K562 (cell line): ENCODE results near the gene ZNF438. TPM values are rescaled to one million over a fixed set of nuclear protein-coding genes. Genes with fewer than 3 reads are reported as not detected.

ENCODE experiments used
- ATAC-seq: fragments of 200-7000 bp; cut with Tn5 transposase; 3 replicates; pipeline ENCODE4 v1.9.1; 2020; ENCODE audit warnings: moderate library complexity
- BruUV-seq: library from RNA; stranded (reverse); fragments of 400-500 nt; replicated peaks from 2 replicates; lab custom pipeline; 2021; lab: Mats Ljungman, UMichigan
- CTCF ChIA-PET: fragments of 300-600 bp; formaldehyde crosslinking; extraction: SDS; loops from one replicate; lab custom pipeline; 2021; ENCODE audit warnings: low intra/inter-chr PET ratio; lab: Yijun Ruan, JAX
- POLR2A ChIA-PET: fragments of 300-600, 350-650 bp; sonication (Branson Sonifier 250); formaldehyde crosslinking; extraction: SDS; loops from one replicate; lab custom pipeline; 2021; ENCODE audit warnings: antibody characterized with exemption, inconsistent platforms; lab: Yijun Ruan, JAX
- DNase-seq, 4 experiments: peaks; one replicate each; pipeline versions ENCODE4 v3.0.0 to v3.0.0-alpha.2; 2011 to 2018; ENCODE audit warnings: low spot score in 3 of 4, mixed read lengths in 3 of 4; ENCODE audit errors: extremely low read depth in 1 of 4
- FAIRE-seq: peaks from 2 replicates; lab custom pipeline; 2011; peaks lifted over from hg19 to GRCh38; lab: Jason Lieb, UNC
- H2AFZ ChIP-seq: 2 replicates; pipeline ENCODE4 v1.6.0; 2011; ENCODE audit warnings: low read depth, low read length, control low read depth, inconsistent platforms
- H3K27ac ChIP-seq: fragments of 200-600 bp; 3 replicates; pipeline ENCODE4 v1.8.0; 2011; ENCODE audit warnings: low read depth, mild to moderate bottlenecking, control low read depth, inconsistent platforms, low read length, moderate library complexity, mixed read lengths; ENCODE audit errors: extremely low read depth
- H3K27me3 ChIP-seq, 2 experiments: fragments of 300-600 bp in 1 of 2; 2 replicates in 1 of 2; 3 replicates in 1 of 2; pipeline versions ENCODE4 v1.6.0 to v1.8.0; 2011; ENCODE audit warnings: inconsistent platforms in 2 of 2, low read length in 2 of 2, mild to moderate bottlenecking in 1 of 2, mixed read lengths in 1 of 2, moderate library complexity in 1 of 2; ENCODE audit not compliant: control insufficient read depth in 2 of 2, insufficient read depth in 2 of 2
- H3K36me3 ChIP-seq: fragments of 300-600 bp; 3 replicates; pipeline ENCODE4 v1.8.0; 2011; ENCODE audit warnings: mild to moderate bottlenecking, low read length, inconsistent platforms; ENCODE audit not compliant: control insufficient read depth, insufficient read depth
- H3K4me1 ChIP-seq, 2 experiments: fragments of 200-600 bp in 1 of 2; replicated peaks in 1 of 2; 2 replicates in 1 of 2; 3 replicates in 1 of 2; pipeline versions ENCODE4 v1.5.1 to v1.8.0; 2011; ENCODE audit warnings: inconsistent platforms in 2 of 2, low read length in 2 of 2, mild to moderate bottlenecking in 1 of 2, mixed read lengths in 1 of 2, moderate library complexity in 1 of 2; ENCODE audit not compliant: control insufficient read depth in 2 of 2, insufficient read depth in 2 of 2
- H3K4me2 ChIP-seq: 2 replicates; pipeline ENCODE4 v1.6.1; 2011; ENCODE audit warnings: low read length, control low read depth, inconsistent platforms, mixed read lengths; ENCODE audit not compliant: insufficient read depth
- H3K4me3 ChIP-seq: fragments of 200-600 bp; sonication (generic), shearing (Covaris generic); 2 replicates; pipeline ENCODE4 v1.5.1; 2016; ENCODE audit warnings: control low read depth, inconsistent platforms
- H3K79me2 ChIP-seq: fragments of 200-600 bp; 3 replicates; pipeline ENCODE4 v1.8.0; 2011; ENCODE audit warnings: low read length, inconsistent platforms; ENCODE audit not compliant: control insufficient read depth, insufficient read depth
- H3K9ac ChIP-seq, 2 experiments: 2 replicates each; pipeline versions ENCODE4 v1.6.0 to v1.6.1; 2011; ENCODE audit warnings: low read depth in 2 of 2, low read length in 2 of 2, control low read depth in 1 of 2, inconsistent platforms in 1 of 2, mild to moderate bottlenecking in 1 of 2, mixed read lengths in 1 of 2; ENCODE audit not compliant: insufficient read depth in 1 of 2
- H3K9me1 ChIP-seq: one replicate; pipeline ENCODE4 v1.6.0; 2011; ENCODE audit warnings: inconsistent platforms, mild to moderate bottlenecking, low read length, moderate library complexity; ENCODE audit not compliant: control insufficient read depth, insufficient read depth
- H3K9me3 ChIP-seq: replicated peaks from 2 replicates; pipeline ENCODE4 v1.5.1; 2011; ENCODE audit warnings: low read depth, low read length, inconsistent platforms; ENCODE audit not compliant: control insufficient read depth, insufficient read depth
- H4K20me1 ChIP-seq: replicated peaks from 2 replicates; pipeline ENCODE4 v1.6.1; 2011; ENCODE audit warnings: low read length, inconsistent platforms, mixed read lengths; ENCODE audit not compliant: control insufficient read depth, insufficient read depth
- AFF1 ChIP-seq, 2 experiments: fragments of 450-650 bp; IDR thresholded peaks; 2 replicates each; pipeline ENCODE4 v1.6.1; 2018; ENCODE audit warnings: mild to moderate bottlenecking in 2 of 2, low read depth in 1 of 2; ENCODE audit not compliant: partially characterized antibody in 2 of 2
- ATF4 ChIP-seq: fragments of 450-650 bp; formaldehyde crosslinking; IDR thresholded peaks from 2 replicates; pipeline ENCODE4 v1.4.0; 2022; ENCODE audit warnings: mild to moderate bottlenecking, moderate library complexity
- BHLHE40 ChIP-seq: IDR thresholded peaks from 2 replicates; pipeline ENCODE4 v1.6.1; 2011; ENCODE audit warnings: low read length, improper control_type of control experiment
- BRCA1 ChIP-seq, 2 experiments: fragments of 450-650 bp in 1 of 2; sonication (generic) in 1 of 2; formaldehyde crosslinking in 1 of 2; IDR thresholded peaks; 2 replicates each; pipeline versions ENCODE4 v1.5.0 to v1.6.1; 2017 to 2020; ENCODE audit warnings: mild to moderate bottlenecking in 1 of 2, missing genetic modification reagents in 1 of 2
- GABPB1 ChIP-seq: sonication (generic); formaldehyde crosslinking; IDR thresholded peaks from 2 replicates; pipeline ENCODE4 v1.8.0; 2022; ENCODE audit warnings: mild to moderate bottlenecking, missing genetic modification reagents
- HLTF ChIP-seq: fragments of 450-650 bp; IDR thresholded peaks from 2 replicates; pipeline ENCODE4 v1.6.1; 2016
- L3MBTL2 ChIP-seq: fragments of 450-650 bp; IDR thresholded peaks from 2 replicates; pipeline ENCODE4 v1.6.1; 2016; ENCODE audit warnings: mild to moderate bottlenecking, moderate library complexity
- NFRKB ChIP-seq: fragments of 450-650 bp; IDR thresholded peaks from 2 replicates; pipeline ENCODE4 v1.6.1; 2016; ENCODE audit warnings: low read depth
- RBM25 ChIP-seq: fragments of 200-400 bp; formaldehyde crosslinking; IDR thresholded peaks from 2 replicates; pipeline ENCODE4 v1.6.1; 2018; ENCODE audit warnings: low read length, low read depth, moderate library complexity; ENCODE audit not compliant: severe bottlenecking
- RBM34 ChIP-seq: fragments of 200-400 bp; formaldehyde crosslinking; IDR thresholded peaks from 2 replicates; pipeline ENCODE4 v1.6.1; 2018; ENCODE audit warnings: low read length, borderline replicate concordance; ENCODE audit not compliant: insufficient read depth
- RBM39 ChIP-seq: fragments of 200-400 bp; formaldehyde crosslinking; optimal IDR thresholded peaks from 2 replicates; pipeline ENCODE3; 2018; ENCODE audit warnings: low read depth, low read length
- SP2 ChIP-seq: IDR thresholded peaks from 2 replicates; pipeline ENCODE4 v1.6.1; 2011; ENCODE audit warnings: mild to moderate bottlenecking, low read depth, low read length, moderate library complexity; ENCODE audit not compliant: poor library complexity, severe bottlenecking; ENCODE audit errors: extremely low read depth
- TAF1 ChIP-seq: IDR thresholded peaks from 2 replicates; pipeline ENCODE4 v1.6.1; 2011; ENCODE audit warnings: mild to moderate bottlenecking, low read length, moderate library complexity; ENCODE audit not compliant: insufficient read depth, control insufficient read depth, severe bottlenecking; ENCODE audit errors: extremely low read depth
- ZNF174 ChIP-seq: fragments of 250-450 bp; sonication (Bioruptor Pico); IDR thresholded peaks from 2 replicates; pipeline ENCODE4 v1.4.0; 2020; ENCODE audit warnings: mild to moderate bottlenecking
- ZNF639 ChIP-seq, 2 experiments: fragments of 200-800 bp in 1 of 2; sonication (Bioruptor generic) in 1 of 2; sonication (generic) in 1 of 2; formaldehyde crosslinking in 1 of 2; IDR thresholded peaks in 1 of 2; conservative IDR thresholded peaks in 1 of 2; 2 replicates each; pipeline versions ENCODE4 v1.5.0 to v1.6.1; 2016 to 2020; ENCODE audit warnings: missing compliant biosample characterization in 1 of 2, missing genetic modification characterization in 1 of 2, missing genetic modification reagents in 1 of 2
- ZNF699 ChIP-seq: fragments of 250-450 bp; sonication (Bioruptor Pico); IDR thresholded peaks from 2 replicates; pipeline ENCODE4 v1.8.0; 2021; ENCODE audit warnings: mild to moderate bottlenecking, moderate library complexity; ENCODE audit not compliant: insufficient replicate concordance
- ZNF780A ChIP-seq: fragments of 250-450 bp; sonication (Bioruptor Pico); IDR thresholded peaks from 2 replicates; pipeline ENCODE4 v1.5.0; 2021; ENCODE audit warnings: mild to moderate bottlenecking
- WGBS: fragments of 100-300 bp; shearing (Covaris generic); methylation state at CpG from one replicate; pipeline ENCODE4 v1.1.6; 2016; ENCODE audit warnings: low coverage, mixed read lengths; ENCODE audit not compliant: insufficient coverage; ENCODE audit errors: missing lambda C conversion rate; 5-methylcytosine and 5-hydroxymethylcytosine counted together
- in situ Hi-C: fragments of 300-500 bp; cut with MboI; formaldehyde crosslinking; loops from 4 replicates; pipeline ENCODE4 v1.15.0; 2018; ENCODE audit warnings: inconsistent platforms, mixed read lengths
- intact Hi-C: fragments of 100-400 bp; cut with micrococcal nuclease; formaldehyde crosslinking; loops from 2 replicates; pipeline ENCODE4 v1.14.2; 2022
- polyA plus RNA-seq, 8 experiments: library from polyadenylated mRNA; depleted of rRNA in 4 of 8; stranded (reverse) in 5 of 8; unstranded in 3 of 8; fragments of >200 nt; fragmentation: Nextera tagmentation in 2 of 8; fragmentation: Illumina TruSeq in 1 of 8; extraction: Ambion mirVana in 2 of 8; extraction: Trizol in 1 of 8; gene quantifications; 2 replicates each; pipeline versions ENCODE4 v1.2.1 to v1.2.3, GENCODE V29; 2011 to 2014; ENCODE audit warnings: inconsistent platforms in 1 of 8, missing spikeins in 1 of 8
- total RNA-seq, 7 experiments: library from RNA; depleted of rRNA in 6 of 7; stranded (reverse); fragments of >200 nt in 6 of 7; fragmentation: Illumina TruSeq in 2 of 7; extraction: Trizol in 2 of 7; gene quantifications; 2 replicates each; pipeline versions ENCODE4 v1.2.1 to v1.2.3, GENCODE V29; 2011 to 2021; ENCODE audit warnings: low replicate concordance in 1 of 7

ZNF438 gene
- total and polyA plus RNA-seq, 9 of the 15 experiments (the other 6 are each of a cell fraction or from before 2014, with no cell fraction given), result 0.45 to 1.5 (median 0.91) TPM

- Histone ChIP-seq H3K27me3 (peaks cover 7 to 30% of the 10 kb centered on the region in 2 experiments), H3K79me2 (no peaks in the 10 kb centered on the region), H3K9me1 (peaks cover 3% of the 10 kb centered on the region), H3K4me3 (no peak overlapping the region), H3K4me1 (peaks cover 17 to 31% of the 10 kb centered on the region in 2 experiments), H3K36me3 (no peaks in the 10 kb centered on the region), H2AFZ (no peak overlapping the region), H3K4me2 (no peak overlapping the region), H3K27ac (no peak overlapping the region), H3K9me3 (no peaks in the 10 kb centered on the region), H4K20me1 (no peaks in the 10 kb centered on the region), H3K9ac (no peak overlapping the region)
- in situ Hi-C loops (no loop called here), intact Hi-C loops (no loop called here)
- no TSS peak for BruUV-seq
- DNase-seq (peak in 1 of 4 experiments; percentile 18), ATAC-seq (no peak), FAIRE-seq (no peak)
- ChIA-PET POLR2A (no interaction called here), CTCF (no interaction called here)
- 9% methylated on average over 3 of the region's 3 CpGs for WGBS
- TF ChIP-seq RBM25 (no peak), TAF1 (no peak), AFF1 (IDR thresholded peaks at IDR 0.05; ENCODE audit: low read depth in 1 of 2, partially characterized antibody in 2 of 2) (no peak), L3MBTL2 (no peak), ZNF639 (CRISPR knock-in tag; conservative IDR thresholded peaks at IDR 0.05 in 1 of 2, IDR thresholded peaks at IDR 0.05 in 1 of 2) (no peak), HLTF (no peak), RBM39 (no peak), SP2 (no peak), ATF4 (CRISPR knock-in tag) (no peak), BHLHE40 (no peak), ZNF699 (CRISPR knock-in tag) (no peak), ZNF174 (CRISPR knock-in tag) (no peak), RBM34 (no peak), BRCA1 (IDR thresholded peaks at IDR 0.05) (no peak), BRCA1 (CRISPR knock-in tag; IDR thresholded peaks at IDR 0.05) (no peak), NFRKB (no peak), GABPB1 (CRISPR knock-in tag) (no peak), ZNF780A (CRISPR knock-in tag) (no peak)
These were observed 214.9 kb downstream of the ZNF438 start for GRCh38 chr10:30816820-30817171.
